Measurements from ENCODE around the gene CRYBA2. TPM values are rescaled to one million over a fixed set of nuclear protein-coding genes. Genes with fewer than 3 reads are reported as not detected.

CRYBA2 gene
- total RNA-seq, 2 experiments from 2014 or later, result not detected

DNA sequence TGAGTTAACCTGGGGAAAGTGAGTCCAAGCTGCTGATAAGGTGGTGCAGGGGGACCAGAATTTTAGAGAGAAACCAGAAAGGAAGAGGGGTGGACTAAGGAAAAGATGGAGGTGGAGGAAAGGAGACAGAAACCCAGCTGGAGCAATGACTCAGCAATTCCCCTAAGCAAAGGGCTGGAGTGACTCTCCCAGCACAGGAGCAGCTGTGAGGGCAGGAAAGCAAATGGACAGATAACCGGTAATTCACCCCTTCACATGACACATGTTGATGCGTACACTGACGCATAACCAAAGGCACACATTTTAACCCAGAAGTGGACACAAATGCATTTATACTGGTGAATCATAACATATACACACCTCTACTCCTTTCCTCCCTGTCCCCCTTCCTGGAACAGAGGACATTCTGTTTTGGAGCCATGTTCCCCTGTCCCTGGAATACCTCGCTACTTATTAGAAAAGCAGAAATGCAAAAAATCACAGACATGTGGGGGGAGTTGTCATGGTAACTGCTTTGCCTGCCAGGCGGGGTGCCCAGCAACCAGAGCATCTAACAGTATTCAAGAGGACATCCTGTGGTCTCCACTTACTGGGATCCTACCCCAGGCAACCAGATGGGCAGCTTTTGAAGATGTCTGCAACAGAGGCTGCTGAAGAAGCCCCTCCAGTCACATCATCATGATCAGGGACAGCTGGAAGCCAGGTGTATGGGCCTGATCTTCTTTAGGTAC, 29.0 kb downstream of the CRYBA2 start:
- no peak overlapping the region for H3K4me3 ChIP-seq (ENCODE audit: low read depth, low read length, poor library complexity, severe bottlenecking)
- no peaks in the 10 kb centered on the region for H3K9me2 ChIP-seq (ENCODE audit: insufficient read depth, low read length)
- BruUV-seq (replicated peaks), result no TSS peak
- ChIA-PET CTCF (ENCODE audit: unreplicated experiment) (interaction anchor here (0.6 kb wide), 1 partner anchor 30 kb away, joined by 3 read pairs; no protein-coding TSS in a partner anchor), POLR2A (interaction anchor here (0.7 kb wide), 1 partner anchor 141 kb away, joined by 4 read pairs; no protein-coding TSS in a partner anchor)
- no peaks in the 10 kb centered on the region for H3K79me2 ChIP-seq (ENCODE audit: insufficient read depth, low read depth, low read length)
- H3K27ac ChIP-seq (ENCODE audit: low read depth, low read length, poor library complexity, severe bottlenecking), result no peak overlapping the region
- H4K20me1 ChIP-seq (ENCODE audit: insufficient read depth, low read length), result no peaks in the 10 kb centered on the region
- no peak overlapping the region for H3K4me2 ChIP-seq (ENCODE audit: low read length)
- TF ChIP-seq, protein P1, sequence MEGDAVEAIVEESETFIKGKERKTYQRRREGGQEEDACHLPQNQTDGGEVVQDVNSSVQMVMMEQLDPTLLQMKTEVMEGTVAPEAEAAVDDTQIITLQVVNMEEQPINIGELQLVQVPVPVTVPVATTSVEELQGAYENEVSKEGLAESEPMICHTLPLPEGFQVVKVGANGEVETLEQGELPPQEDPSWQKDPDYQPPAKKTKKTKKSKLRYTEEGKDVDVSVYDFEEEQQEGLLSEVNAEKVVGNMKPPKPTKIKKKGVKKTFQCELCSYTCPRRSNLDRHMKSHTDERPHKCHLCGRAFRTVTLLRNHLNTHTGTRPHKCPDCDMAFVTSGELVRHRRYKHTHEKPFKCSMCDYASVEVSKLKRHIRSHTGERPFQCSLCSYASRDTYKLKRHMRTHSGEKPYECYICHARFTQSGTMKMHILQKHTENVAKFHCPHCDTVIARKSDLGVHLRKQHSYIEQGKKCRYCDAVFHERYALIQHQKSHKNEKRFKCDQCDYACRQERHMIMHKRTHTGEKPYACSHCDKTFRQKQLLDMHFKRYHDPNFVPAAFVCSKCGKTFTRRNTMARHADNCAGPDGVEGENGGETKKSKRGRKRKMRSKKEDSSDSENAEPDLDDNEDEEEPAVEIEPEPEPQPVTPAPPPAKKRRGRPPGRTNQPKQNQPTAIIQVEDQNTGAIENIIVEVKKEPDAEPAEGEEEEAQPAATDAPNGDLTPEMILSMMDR (conservative IDR thresholded peaks at IDR 0.05; ENCODE audit: low read length), result no peak
- TF ChIP-seq EZH2phosphoT487 (IDR thresholded peaks at IDR 0.05; ENCODE audit: borderline replicate concordance, low read depth, low read length), result no peak
- H2AFZ ChIP-seq (ENCODE audit: low read length), result no peak overlapping the region
- H3K9me3 ChIP-seq (ENCODE audit: low read length), result no peaks in the 10 kb centered on the region
- DNase-seq (ENCODE audit: low spot score), result no peak
- no peaks in the 10 kb centered on the region for H3K36me3 ChIP-seq (ENCODE audit: insufficient read depth, low read length)
- H3K4me1 ChIP-seq (ENCODE audit: insufficient read depth, low read length, poor library complexity, severe bottlenecking), result no peaks in the 10 kb centered on the region
- intact Hi-C loops (cut with micrococcal nuclease; ENCODE audit: unreplicated experiment), result no loop called here

DNA sequence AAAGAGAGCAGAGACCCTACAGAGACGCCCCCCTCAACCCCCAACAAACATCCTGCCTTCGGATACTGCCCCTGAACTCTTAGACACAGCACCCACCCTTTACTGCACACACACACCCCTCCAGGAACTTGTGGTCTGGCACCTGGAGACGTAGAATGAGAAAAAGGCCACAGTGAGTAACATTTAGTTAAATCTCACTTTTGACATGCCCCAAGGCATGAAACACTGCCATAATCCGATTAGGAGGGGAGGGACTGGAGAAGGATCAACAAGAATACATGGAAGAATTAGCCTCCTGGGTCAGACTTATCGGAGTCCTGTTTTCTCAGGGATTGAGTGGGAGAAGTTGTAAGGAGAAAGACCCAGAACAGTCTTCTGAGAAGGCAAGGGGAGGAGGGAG, 29.6 kb downstream of the CRYBA2 start:
- Histone ChIP-seq H3K4me1 (ENCODE audit: insufficient read depth, low read length, poor library complexity, severe bottlenecking) (peaks cover 5% of the 10 kb centered on the region), H3K9me2 (ENCODE audit: insufficient read depth, low read length) (no peaks in the 10 kb centered on the region), H3K4me3 (ENCODE audit: low read depth, low read length, poor library complexity, severe bottlenecking) (no peak overlapping the region), H3K9me3 (ENCODE audit: low read length) (no peaks in the 10 kb centered on the region), H3K4me2 (ENCODE audit: low read length) (no peak overlapping the region), H3K27ac (ENCODE audit: low read depth, low read length, poor library complexity, severe bottlenecking) (no peak overlapping the region), H4K20me1 (ENCODE audit: insufficient read depth, low read length) (no peaks in the 10 kb centered on the region), H2AFZ (ENCODE audit: low read length) (no peak overlapping the region), H3K79me2 (ENCODE audit: insufficient read depth, low read depth, low read length) (no peaks in the 10 kb centered on the region), H3K36me3 (ENCODE audit: insufficient read depth, low read length) (no peaks in the 10 kb centered on the region)
- TF ChIP-seq EZH2phosphoT487 (IDR thresholded peaks at IDR 0.05; ENCODE audit: borderline replicate concordance, low read depth, low read length), result no peak
- TF ChIP-seq, protein P1 (conservative IDR thresholded peaks at IDR 0.05; ENCODE audit: low read length), result no peak
- no peak for DNase-seq (ENCODE audit: low spot score)
- ChIA-PET CTCF (ENCODE audit: unreplicated experiment) (no interaction called here), POLR2A (no interaction called here)
- intact Hi-C loops (cut with micrococcal nuclease; ENCODE audit: unreplicated experiment), result no loop called here
- no TSS peak for BruUV-seq (replicated peaks)

DNA sequence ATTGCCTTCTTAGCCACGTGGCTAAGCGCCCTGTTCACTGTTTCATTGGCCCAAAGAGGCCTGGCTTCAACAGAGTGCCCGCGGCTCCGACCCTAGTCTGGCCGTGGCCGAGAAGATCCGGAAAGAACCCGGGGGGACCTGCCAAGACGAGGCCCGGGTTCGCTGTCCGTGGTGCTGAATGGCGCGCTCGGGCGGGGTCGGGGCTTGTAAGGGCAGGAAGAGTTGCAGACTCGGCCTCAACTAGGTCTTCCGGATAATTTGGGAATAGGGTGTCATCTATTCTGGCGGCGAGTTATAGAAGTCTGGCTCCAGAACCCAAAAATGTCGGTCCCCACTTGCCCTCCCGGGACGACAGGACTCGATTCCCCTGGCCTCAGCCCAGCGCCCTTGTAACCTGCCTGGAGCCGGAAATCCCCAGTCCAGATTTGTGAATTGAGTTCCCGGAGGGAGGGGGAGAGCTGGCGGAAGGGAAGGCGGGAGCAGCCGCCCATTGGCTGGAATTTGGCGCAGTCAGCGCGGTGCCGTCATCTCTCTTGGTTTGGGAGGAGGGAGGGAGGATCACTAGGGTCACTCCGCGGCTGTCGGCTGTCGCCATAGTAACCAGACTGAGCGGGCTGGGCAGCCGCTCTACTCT, 30.2 kb downstream of the CRYBA2 start:
- Histone ChIP-seq H3K27ac (ENCODE audit: low read depth, low read length, poor library complexity, severe bottlenecking) (no peak overlapping the region), H3K9me2 (ENCODE audit: insufficient read depth, low read length) (no peaks in the 10 kb centered on the region), H3K4me2 (ENCODE audit: low read length) (no peak overlapping the region), H3K4me3 (ENCODE audit: low read depth, low read length, poor library complexity, severe bottlenecking) (no peak overlapping the region), H2AFZ (ENCODE audit: low read length) (no peak overlapping the region), H3K36me3 (ENCODE audit: insufficient read depth, low read length) (no peaks in the 10 kb centered on the region), H3K9me3 (ENCODE audit: low read length) (no peaks in the 10 kb centered on the region), H4K20me1 (ENCODE audit: insufficient read depth, low read length) (no peaks in the 10 kb centered on the region), H3K4me1 (ENCODE audit: insufficient read depth, low read length, poor library complexity, severe bottlenecking) (peaks cover 6% of the 10 kb centered on the region), H3K79me2 (ENCODE audit: insufficient read depth, low read depth, low read length) (no peaks in the 10 kb centered on the region)
- DNase-seq (ENCODE audit: low spot score), result no peak
- TF ChIP-seq, protein P1 (conservative IDR thresholded peaks at IDR 0.05; ENCODE audit: low read length), result no peak
- ChIA-PET POLR2A (no interaction called here), CTCF (ENCODE audit: unreplicated experiment) (no interaction called here)
- BruUV-seq (replicated peaks), result no TSS peak
- intact Hi-C loops (cut with micrococcal nuclease; ENCODE audit: unreplicated experiment), result no loop called here
